ENCODE results near the gene C8A. TPM values are rescaled to one million over a fixed set of nuclear protein-coding genes. Genes with fewer than 3 reads are reported as not detected.

C8A gene
- total RNA-seq, 4 donors from 2014 or later, result 1.2 TPM; not detected in 3

GRCh38 chr1:56824271-56824670, 30.3 kb upstream of the C8A start:
- no peaks in the 10 kb centered on the region for H3K9me3 ChIP-seq
- no peak overlapping the region for H3K27ac ChIP-seq
- 100% methylated on average over 2 of the region's 2 CpGs for WGBS
- H3K4me1 ChIP-seq, result peaks cover 14% of the 10 kb centered on the region
- H3K27me3 ChIP-seq, result peaks cover 17% of the 10 kb centered on the region
- no peaks in the 10 kb centered on the region for H3K36me3 ChIP-seq
- DNase-seq (ENCODE audit: low spot score in 2 of 2), result no peak
- TF ChIP-seq EP300 (IDR thresholded peaks at IDR 0.05), result no peak
- no peak for TF ChIP-seq POLR2A (IDR thresholded peaks at IDR 0.05)
- no peak for TF ChIP-seq POLR2AphosphoS5 (IDR thresholded peaks at IDR 0.05)
- no peak for TF ChIP-seq CTCF (IDR thresholded peaks at IDR 0.05)
- H3K4me3 ChIP-seq, result no peak overlapping the region

- H3K27me3 ChIP-seq, result peaks cover 13% of the 10 kb centered on the region
- no peak overlapping the region for H3K27ac ChIP-seq
- 92% methylated on average over 1 of the region's 1 CpG for WGBS
- no peaks in the 10 kb centered on the region for H3K9me3 ChIP-seq
- DNase-seq (ENCODE audit: low spot score in 2 of 2), result no peak
- H3K4me3 ChIP-seq, result no peak overlapping the region
- TF ChIP-seq POLR2AphosphoS5 (IDR thresholded peaks at IDR 0.05) (no peak), EP300 (IDR thresholded peaks at IDR 0.05) (no peak), CTCF (IDR thresholded peaks at IDR 0.05) (no peak), POLR2A (IDR thresholded peaks at IDR 0.05) (no peak)
- H3K4me1 ChIP-seq, result peaks cover 8% of the 10 kb centered on the region
- H3K36me3 ChIP-seq, result no peaks in the 10 kb centered on the region
Observed at GRCh38 chr1:56824938-56825337, 29.7 kb upstream of the C8A start.

GRCh38 chr1:56825436-56825835, 29.2 kb upstream of the C8A start:
- Histone ChIP-seq H3K9me3 (no peaks in the 10 kb centered on the region), H3K36me3 (no peaks in the 10 kb centered on the region), H3K27ac (no peak overlapping the region), H3K4me1 (peaks cover 8% of the 10 kb centered on the region), H3K4me3 (no peak overlapping the region), H3K27me3 (peaks cover 18% of the 10 kb centered on the region)
- no peak for DNase-seq (ENCODE audit: low spot score in 2 of 2)
- 69% methylated on average over 4 of the region's 4 CpGs for WGBS
- TF ChIP-seq CTCF (IDR thresholded peaks at IDR 0.05), result no peak
- TF ChIP-seq EP300 (IDR thresholded peaks at IDR 0.05), result no peak
- no peak for TF ChIP-seq POLR2A (IDR thresholded peaks at IDR 0.05)
- no peak for TF ChIP-seq POLR2AphosphoS5 (IDR thresholded peaks at IDR 0.05)

GRCh38 chr1:56827711-56828110, 26.9 kb upstream of the C8A start:
- H3K27ac ChIP-seq, result no peak overlapping the region
- no peaks in the 10 kb centered on the region for H3K36me3 ChIP-seq
- no peaks in the 10 kb centered on the region for H3K9me3 ChIP-seq
- H3K4me3 ChIP-seq, result no peak overlapping the region
- peaks cover 25% of the 10 kb centered on the region for H3K27me3 ChIP-seq
- no peak for DNase-seq (ENCODE audit: low spot score in 2 of 2)
- peaks cover 4% of the 10 kb centered on the region for H3K4me1 ChIP-seq
- TF ChIP-seq EP300 (IDR thresholded peaks at IDR 0.05) (no peak), CTCF (IDR thresholded peaks at IDR 0.05) (no peak), POLR2AphosphoS5 (IDR thresholded peaks at IDR 0.05) (no peak), POLR2A (IDR thresholded peaks at IDR 0.05) (no peak)

- peaks cover 4% of the 10 kb centered on the region for H3K4me1 ChIP-seq
- no peak for DNase-seq (ENCODE audit: low spot score in 2 of 2)
- no peaks in the 10 kb centered on the region for H3K9me3 ChIP-seq
- 78% methylated on average over 4 of the region's 4 CpGs for WGBS
- TF ChIP-seq EP300 (IDR thresholded peaks at IDR 0.05) (no peak), POLR2AphosphoS5 (IDR thresholded peaks at IDR 0.05) (no peak), CTCF (IDR thresholded peaks at IDR 0.05) (no peak)
- peaks cover 25% of the 10 kb centered on the region for H3K27me3 ChIP-seq
- H3K36me3 ChIP-seq, result no peaks in the 10 kb centered on the region
- no peak overlapping the region for H3K27ac ChIP-seq
- no peak overlapping the region for H3K4me3 ChIP-seq
Observed at GRCh38 chr1:56830052-56830451, 24.5 kb upstream of the C8A start.
